NCI-H2227 treated with DMSO at 0.1 percent for 48 hours (cell line): Measurements from ENCODE around the gene ANKRD33.

Source experiments
- DNase-seq: peaks from one replicate; lab custom pipeline; 2025; lab: John Stamatoyannopoulos, UW

The ANKRD33 gene

DNA sequence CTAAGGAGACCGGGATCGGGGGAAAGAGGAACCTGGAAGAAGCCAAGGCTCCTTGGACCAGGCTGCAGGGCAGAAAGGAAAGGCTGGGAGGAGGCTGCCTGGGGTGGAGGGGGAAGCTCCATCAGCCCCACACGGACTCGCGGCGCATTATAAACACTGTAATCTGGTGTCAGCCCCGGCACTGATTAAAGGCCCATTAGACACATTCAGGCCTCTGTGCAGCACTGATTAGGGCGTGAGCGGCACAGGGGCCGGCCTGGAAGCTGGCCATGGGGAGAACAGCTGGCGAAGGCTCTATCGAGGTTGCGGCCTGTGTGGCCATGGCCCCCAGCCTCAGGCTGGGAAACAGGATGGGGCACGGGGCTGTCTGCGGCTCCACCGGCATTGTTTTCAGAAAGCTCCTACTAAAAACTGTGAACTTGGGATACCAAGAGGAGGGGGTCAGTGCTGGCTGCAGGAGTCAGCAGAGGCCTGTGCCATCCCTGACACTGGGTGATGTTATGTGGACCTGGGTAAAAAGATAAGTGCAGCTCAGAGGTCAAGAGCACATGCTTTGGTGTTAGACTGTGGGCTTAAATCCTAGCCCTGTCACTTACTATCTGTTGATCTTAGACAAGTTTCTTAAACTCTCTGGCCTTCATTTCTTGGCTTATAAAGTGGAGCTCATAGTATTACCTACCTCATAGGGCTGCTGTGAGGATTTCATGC, 30.0 kb downstream of the ANKRD33 start:
- DNase-seq: no peak

- no peak for DNase-seq
Observed at GRCh38 chr12:51920046-51920445, 32.1 kb downstream of the ANKRD33 start.

DNA sequence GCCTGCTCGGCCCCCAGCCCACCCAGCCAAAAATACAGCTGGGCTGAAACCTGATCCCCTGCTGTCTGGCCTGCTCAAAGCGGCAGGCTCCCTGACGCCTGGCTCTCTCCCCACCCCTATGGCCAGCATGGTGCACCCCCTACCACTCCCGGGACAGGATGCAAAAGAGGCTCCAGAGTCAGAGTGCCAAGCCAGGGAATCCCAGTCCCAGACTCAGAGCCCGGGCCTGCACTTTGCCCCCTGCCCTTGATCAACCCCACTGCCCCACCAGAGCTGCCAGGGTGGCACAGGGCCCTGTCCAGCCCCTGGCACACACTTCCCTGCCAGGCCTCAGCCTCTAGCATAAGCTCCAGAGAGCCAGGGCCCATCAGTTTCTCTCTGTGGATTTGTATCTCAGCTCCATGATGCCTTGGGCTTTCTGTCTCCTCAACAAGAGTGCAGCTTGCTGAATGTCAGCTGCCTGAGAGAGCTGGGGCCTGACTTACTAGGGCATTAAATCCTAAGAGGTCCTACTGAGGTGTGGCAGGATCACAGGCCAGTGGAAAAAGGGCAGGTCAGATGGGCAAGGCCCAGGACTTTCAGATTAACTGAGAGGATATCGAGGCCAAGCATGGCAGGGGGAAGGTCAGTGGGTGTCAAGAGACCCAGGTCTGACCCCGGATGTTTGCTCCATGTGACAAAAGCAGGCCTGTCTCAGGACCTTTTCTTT, 33.3 kb downstream of the ANKRD33 start:
- no peak for DNase-seq

DNA sequence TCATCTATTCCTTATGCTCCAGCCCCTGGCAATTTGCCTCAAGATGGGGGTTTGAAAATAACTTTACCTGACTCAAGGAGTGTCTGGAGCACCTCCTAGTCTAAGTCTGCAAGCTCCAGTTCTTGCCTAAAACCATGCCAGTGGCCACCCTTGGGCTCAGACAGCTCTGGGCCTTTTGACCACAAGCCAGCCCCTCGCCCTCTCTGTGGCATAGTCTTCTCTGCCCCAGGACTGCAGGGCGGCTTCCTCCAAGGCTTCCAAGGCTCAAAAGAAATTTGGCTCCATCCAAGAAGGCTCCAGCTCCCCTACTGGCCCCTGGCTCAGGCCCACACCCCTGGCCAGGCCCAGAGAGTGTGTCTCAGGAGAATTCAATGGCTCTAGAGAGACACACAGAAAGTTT, 34.2 kb downstream of the ANKRD33 start:
- DNase-seq: no peak

DNA sequence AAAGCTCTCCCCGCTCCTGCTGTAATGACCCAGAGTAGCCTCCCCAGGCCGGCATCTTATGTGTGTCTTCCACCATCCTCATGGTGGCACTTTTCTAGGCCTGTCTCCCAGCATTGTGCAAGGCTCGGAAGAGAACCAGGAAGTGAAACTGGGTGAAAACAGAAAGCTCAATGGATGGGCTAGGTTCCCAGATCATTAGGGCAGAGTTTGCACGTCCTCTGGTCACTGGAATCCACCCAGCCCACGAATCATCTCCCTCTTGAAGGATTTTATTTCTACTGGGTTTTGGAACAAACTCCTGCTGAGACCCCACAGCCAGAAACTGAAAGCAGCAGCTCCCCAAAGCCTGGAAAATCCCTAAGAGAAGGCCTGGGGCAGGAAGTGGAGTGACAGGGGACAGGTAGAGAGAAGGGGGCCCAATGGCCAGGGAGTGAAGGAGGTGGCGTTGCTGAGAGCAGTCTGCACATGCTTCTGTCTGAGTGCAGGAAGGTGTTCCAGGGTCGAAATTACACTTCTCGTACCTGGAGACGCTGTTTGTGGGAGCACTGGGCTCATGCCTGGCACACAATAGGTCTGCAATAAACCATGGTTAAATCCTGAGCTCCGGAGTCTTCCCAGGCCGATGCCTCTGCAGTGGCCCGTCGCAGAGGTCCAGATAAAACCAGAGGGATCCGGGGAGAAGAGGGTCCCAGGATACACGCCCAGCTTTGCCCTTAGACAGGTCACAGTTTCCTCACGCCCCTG, 35.0 kb downstream of the ANKRD33 start:
- DNase-seq: no peak

GRCh38 chr12:51923506-51924365, 35.8 kb downstream of the ANKRD33 start:
- DNase-seq: no peak

DNA sequence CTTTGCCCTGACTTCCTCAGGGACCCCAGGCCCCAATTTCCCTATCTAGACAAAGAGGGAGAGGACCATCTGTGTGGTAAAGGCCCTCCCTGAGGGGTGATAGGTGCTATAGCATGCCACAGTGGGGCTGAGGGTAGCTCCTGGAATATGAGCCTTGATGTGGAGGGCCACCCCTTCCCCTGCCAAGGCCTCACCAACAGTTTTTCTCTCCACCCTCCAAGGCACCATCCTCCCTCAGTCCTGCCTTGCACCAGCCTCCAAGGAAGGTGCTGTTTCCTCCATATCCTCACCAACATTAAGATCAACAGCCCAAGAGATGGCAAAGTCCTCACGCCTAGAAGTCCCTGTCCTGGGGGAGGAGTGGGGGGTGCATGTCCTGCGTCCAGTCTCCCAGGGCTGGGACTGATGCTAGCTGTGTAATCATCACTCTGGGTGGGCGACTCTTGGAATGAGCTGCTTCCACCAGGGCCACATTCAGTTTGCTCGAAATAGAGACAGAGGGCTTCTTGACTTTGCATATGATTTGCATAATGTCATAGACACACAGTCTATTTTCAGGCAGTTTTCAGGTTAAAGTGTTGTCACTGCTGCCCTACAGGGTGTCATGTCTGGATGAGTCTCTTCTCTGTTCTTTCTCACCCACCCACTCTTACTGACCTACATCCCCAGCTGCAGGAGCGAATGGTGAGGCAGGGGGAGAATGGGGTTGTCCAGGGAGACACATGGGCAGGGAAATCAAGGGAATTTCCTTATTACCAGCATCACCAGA, 36.8 kb downstream of the ANKRD33 start:
- DNase-seq: no peak

GRCh38 chr12:51925346-51926063, 37.6 kb downstream of the ANKRD33 start:
- no peak for DNase-seq

GRCh38 chr12:51926064-51926632, 38.2 kb downstream of the ANKRD33 start:
- DNase-seq: no peak

DNA sequence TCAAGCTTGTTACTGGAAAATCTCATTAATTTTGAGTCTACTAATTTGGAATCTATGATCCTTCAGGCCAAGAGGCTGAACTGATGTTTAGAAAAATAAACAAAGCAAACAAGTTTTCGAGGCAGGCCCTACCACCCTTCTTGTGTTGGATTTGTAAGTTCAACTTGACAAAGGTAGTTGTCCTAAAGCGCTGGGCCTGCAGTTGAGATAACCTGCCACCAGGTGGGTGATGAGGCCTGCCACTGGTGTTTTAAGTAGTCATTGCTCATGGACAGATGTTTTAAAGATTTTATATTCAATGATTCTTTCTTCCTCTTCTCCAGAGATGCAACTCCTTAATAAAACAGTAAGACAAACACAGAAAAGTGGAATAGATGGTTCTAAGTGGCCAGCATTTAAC, 38.8 kb downstream of the ANKRD33 start:
- no peak for DNase-seq

DNA sequence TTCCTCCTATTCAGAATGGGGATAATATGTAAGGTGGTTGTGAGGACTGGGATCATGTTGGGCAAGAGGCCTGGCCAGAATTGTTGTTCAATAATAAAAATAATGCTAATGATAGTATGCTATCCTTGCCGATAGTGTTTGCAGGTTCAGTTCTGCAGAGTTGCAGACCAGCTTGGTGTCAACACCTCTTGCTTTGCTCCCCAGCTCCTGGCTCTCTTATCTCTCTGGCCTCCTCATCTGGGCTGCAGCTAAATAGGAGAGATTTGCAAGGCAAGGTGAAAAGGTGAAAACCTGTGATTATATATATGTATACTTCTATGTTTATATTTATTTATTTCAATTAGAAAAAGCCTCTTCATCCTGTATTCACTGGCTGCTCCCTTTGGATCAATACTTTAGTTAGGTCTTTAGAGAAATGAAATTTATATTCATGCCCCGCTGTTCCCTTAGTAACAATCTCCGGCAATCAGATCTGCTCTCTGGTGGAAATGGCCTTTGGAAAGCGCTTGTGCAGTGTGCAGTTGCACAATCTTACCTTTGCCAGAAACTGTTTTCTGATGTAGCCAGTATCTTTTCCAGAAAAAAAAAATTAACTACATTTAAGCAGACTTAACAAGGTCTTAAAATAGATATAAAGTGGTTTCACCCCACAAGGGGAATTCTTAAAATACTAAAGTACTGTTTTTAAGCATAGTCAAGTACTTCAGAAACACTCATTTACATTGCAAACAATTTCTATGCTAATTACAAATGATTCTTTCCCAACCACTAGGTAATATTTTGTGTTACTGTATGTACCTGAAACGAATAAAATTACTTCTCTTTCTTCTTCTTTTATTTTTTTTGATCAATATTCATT, 44.5 kb downstream of the ANKRD33 start:
- DNase-seq: no peak

- DNase-seq: no peak
Observed at GRCh38 chr12:51934080-51934479, 46.2 kb downstream of the ANKRD33 start.

DNA sequence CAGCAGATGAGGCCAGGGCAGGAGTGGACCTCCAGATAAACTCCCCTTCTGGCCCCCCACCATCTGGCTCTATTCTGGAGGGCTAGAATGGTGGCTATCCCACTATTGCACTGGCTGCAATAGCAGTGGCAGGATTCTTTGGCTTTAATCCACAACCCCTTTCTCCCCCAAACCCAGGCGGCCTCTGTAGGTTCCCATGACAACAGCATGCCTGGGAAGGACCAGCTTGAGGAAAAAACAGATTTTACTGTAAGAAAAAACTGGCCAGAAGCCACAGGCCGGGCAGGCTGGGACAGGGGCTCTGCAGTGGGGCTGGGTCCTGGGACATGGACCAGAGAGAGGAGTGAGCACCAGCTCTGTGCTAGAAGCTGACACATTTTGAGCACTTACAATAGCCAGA, 50.0 kb downstream of the ANKRD33 start:
- DNase-seq: no peak

DNA sequence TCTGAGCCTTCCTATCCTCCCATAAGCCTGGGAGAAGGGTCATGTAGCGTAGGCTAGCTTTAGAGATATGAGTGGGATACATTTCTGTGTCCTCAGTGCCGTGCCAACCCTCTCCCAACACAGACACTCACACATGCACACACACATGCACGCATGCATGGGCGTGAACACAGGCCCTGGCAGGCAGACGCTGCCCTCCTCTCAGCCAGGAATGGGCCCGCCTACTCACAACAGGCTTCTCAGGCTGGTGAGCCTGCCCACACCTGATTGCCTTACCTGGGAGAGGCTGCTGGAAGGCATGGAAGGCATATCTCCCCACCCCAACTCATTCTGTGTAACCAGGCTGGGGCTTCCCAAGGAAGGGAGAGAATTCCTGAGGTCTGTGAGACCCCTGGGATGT, 50.8 kb downstream of the ANKRD33 start:
- no peak for DNase-seq

DNA sequence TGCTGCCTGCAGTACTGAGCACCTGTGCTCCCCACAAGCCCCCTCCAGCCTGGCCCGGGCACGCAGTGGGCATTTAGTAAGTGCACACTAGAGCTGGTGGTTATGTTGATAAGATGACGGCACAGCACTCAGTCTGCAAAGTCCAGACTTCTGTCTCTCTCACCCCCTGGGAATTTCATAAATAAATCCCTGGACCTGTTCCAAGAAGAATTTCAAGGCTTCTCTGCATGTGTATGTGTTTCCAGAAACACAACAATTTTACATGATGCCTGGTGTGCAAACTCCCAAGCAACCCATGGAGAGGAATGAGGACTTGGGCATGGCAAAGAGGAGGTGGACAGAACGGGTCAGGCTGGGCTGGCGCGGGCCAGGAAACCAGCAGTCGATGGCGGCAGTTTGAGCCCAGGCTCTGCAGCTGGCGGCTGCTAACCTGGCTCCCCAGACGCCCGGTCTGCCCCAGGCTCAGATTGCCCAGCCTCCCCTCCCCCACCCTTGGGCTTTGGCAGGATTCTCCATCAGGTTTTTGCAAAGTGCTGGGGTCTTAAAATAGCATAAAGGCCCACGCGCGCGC, 53.2 kb downstream of the ANKRD33 start:
- DNase-seq: peak; percentile 60
